ENCODE data around the gene DNAJC21. TPM values are rescaled to one million over a fixed set of nuclear protein-coding genes. Genes with fewer than 3 reads are reported as not detected.

The DNAJC21 gene
- total RNA-seq, 4 donors from 2014 or later: 12.7 to 34.8 (median 26.6) TPM

GRCh38 chr5:34996261-34996660, 66.9 kb downstream of the DNAJC21 start:
- Histone ChIP-seq H3K36me3 (no peaks in the 10 kb centered on the region), H3K9me3 (no peaks in the 10 kb centered on the region), H3K27ac (no peak overlapping the region), H3K4me1 (no peaks in the 10 kb centered on the region), H3K27me3 (no peaks in the 10 kb centered on the region), H3K4me3 (no peak overlapping the region)
- intact Hi-C loops (cut with DNase I; ENCODE audit: low total_unique reads) (no loop called here), in situ Hi-C loops (cut with MboI; ENCODE audit: low pct_ligation_motif_present in 1 of 4, low pct_unique_long_range_greater_than_20kb in 1 of 4, low sequenced_read_pairs in 3 of 4) (no loop called here)
- no peak for DNase-seq
- WGBS, 2 donors (ENCODE audit: low coverage in 1 of 2): 64 to 75% methylated on average over 2 of the region's 2 CpGs
- no peak for TF ChIP-seq EP300 (IDR thresholded peaks at IDR 0.05; ENCODE audit: low read depth)
- no peak for TF ChIP-seq POLR2AphosphoS5 (IDR thresholded peaks at IDR 0.05)
- TF ChIP-seq, protein P1, sequence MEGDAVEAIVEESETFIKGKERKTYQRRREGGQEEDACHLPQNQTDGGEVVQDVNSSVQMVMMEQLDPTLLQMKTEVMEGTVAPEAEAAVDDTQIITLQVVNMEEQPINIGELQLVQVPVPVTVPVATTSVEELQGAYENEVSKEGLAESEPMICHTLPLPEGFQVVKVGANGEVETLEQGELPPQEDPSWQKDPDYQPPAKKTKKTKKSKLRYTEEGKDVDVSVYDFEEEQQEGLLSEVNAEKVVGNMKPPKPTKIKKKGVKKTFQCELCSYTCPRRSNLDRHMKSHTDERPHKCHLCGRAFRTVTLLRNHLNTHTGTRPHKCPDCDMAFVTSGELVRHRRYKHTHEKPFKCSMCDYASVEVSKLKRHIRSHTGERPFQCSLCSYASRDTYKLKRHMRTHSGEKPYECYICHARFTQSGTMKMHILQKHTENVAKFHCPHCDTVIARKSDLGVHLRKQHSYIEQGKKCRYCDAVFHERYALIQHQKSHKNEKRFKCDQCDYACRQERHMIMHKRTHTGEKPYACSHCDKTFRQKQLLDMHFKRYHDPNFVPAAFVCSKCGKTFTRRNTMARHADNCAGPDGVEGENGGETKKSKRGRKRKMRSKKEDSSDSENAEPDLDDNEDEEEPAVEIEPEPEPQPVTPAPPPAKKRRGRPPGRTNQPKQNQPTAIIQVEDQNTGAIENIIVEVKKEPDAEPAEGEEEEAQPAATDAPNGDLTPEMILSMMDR (IDR thresholded peaks at IDR 0.05): no peak
- TF ChIP-seq POLR2A (IDR thresholded peaks at IDR 0.05): no peak

GRCh38 chr5:34998058-34998789, 68.9 kb downstream of the DNAJC21 start:
- intact Hi-C loops (cut with DNase I; ENCODE audit: low total_unique reads): no loop called here
- no peaks in the 10 kb centered on the region for H3K9me3 ChIP-seq
- no peaks in the 10 kb centered on the region for H3K36me3 ChIP-seq
- DNase-seq: no peak
- no peaks in the 10 kb centered on the region for H3K4me1 ChIP-seq
- H3K27ac ChIP-seq: no peak overlapping the region
- TF ChIP-seq, protein P1 (IDR thresholded peaks at IDR 0.05): no peak
- TF ChIP-seq POLR2A (IDR thresholded peaks at IDR 0.05): no peak
- no peak for TF ChIP-seq EP300 (IDR thresholded peaks at IDR 0.05; ENCODE audit: low read depth)
- no peak for TF ChIP-seq POLR2AphosphoS5 (IDR thresholded peaks at IDR 0.05)
- no peaks in the 10 kb centered on the region for H3K27me3 ChIP-seq
- H3K4me3 ChIP-seq: no peak overlapping the region
- 68 to 80% methylated on average over 4 to 6 of the region's 6 CpGs for WGBS, 2 donors (ENCODE audit: low coverage in 1 of 2)
- in situ Hi-C loops (cut with MboI; ENCODE audit: low pct_ligation_motif_present in 1 of 4, low pct_unique_long_range_greater_than_20kb in 1 of 4, low sequenced_read_pairs in 3 of 4): no loop called here

- Histone ChIP-seq H3K4me1 (no peaks in the 10 kb centered on the region), H3K9me3 (no peaks in the 10 kb centered on the region), H3K27ac (no peak overlapping the region), H3K36me3 (no peaks in the 10 kb centered on the region), H3K4me3 (no peak overlapping the region), H3K27me3 (peaks cover 6% of the 10 kb centered on the region)
- 68 to 87% methylated on average over 2 to 3 of the region's 3 CpGs for WGBS, 2 donors (ENCODE audit: low coverage in 1 of 2)
- in situ Hi-C loops (cut with MboI; ENCODE audit: low pct_ligation_motif_present in 1 of 4, low pct_unique_long_range_greater_than_20kb in 1 of 4, low sequenced_read_pairs in 3 of 4) (loop anchor here in 1 of 4 donors (25.0 kb wide), 1 partner anchor 515 kb away; no protein-coding TSS in a partner anchor), intact Hi-C loops (cut with DNase I; ENCODE audit: low total_unique reads) (no loop called here)
- TF ChIP-seq, protein P1 (IDR thresholded peaks at IDR 0.05): no peak
- TF ChIP-seq POLR2A (IDR thresholded peaks at IDR 0.05): no peak
- TF ChIP-seq EP300 (IDR thresholded peaks at IDR 0.05; ENCODE audit: low read depth): no peak
- TF ChIP-seq POLR2AphosphoS5 (IDR thresholded peaks at IDR 0.05): no peak
- no peak for DNase-seq
Measured at GRCh38 chr5:35001842-35002241, 72.5 kb downstream of the DNAJC21 start.

DNA sequence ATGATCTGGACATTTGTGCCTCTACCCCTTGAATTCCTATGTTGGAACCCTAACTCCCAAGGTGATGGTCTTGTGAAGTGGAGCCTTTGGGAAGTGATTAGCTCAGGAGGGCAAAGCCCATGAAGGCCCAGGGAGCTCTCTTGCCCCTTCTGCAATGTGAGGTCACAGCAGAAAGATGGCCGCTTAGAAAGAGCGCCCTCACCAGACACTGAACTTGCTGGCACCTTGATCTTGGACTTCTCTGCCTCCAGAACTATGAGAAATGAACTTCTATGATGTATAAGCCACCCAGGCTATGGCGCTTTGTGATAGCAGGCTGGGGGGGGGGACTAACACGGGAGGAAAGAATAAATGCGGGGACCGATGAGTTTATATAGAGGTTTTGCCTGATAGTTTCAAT, 73.1 kb downstream of the DNAJC21 start:
- in situ Hi-C loops (cut with MboI; ENCODE audit: low pct_ligation_motif_present in 1 of 4, low pct_unique_long_range_greater_than_20kb in 1 of 4, low sequenced_read_pairs in 3 of 4): loop anchor here in 1 of 4 donors (25.0 kb wide), 1 partner anchor 515 kb away; no protein-coding TSS in a partner anchor
- Histone ChIP-seq H3K9me3 (no peaks in the 10 kb centered on the region), H3K36me3 (no peaks in the 10 kb centered on the region), H3K4me3 (no peak overlapping the region), H3K27ac (no peak overlapping the region), H3K4me1 (no peaks in the 10 kb centered on the region), H3K27me3 (peaks cover 6% of the 10 kb centered on the region)
- no peak for DNase-seq
- TF ChIP-seq, protein P1 (IDR thresholded peaks at IDR 0.05): no peak
- TF ChIP-seq POLR2A (IDR thresholded peaks at IDR 0.05) (no peak), POLR2AphosphoS5 (IDR thresholded peaks at IDR 0.05) (no peak), EP300 (IDR thresholded peaks at IDR 0.05; ENCODE audit: low read depth) (no peak)
- WGBS, 2 donors (ENCODE audit: low coverage in 1 of 2): 83 to 89% methylated on average over 6 of the region's 6 CpGs
- intact Hi-C loops (cut with DNase I; ENCODE audit: low total_unique reads): no loop called here

Data from transverse colon (tissue), 4 donors.